ENCODE results near the gene GRHL3.

GRHL3 gene

DNA sequence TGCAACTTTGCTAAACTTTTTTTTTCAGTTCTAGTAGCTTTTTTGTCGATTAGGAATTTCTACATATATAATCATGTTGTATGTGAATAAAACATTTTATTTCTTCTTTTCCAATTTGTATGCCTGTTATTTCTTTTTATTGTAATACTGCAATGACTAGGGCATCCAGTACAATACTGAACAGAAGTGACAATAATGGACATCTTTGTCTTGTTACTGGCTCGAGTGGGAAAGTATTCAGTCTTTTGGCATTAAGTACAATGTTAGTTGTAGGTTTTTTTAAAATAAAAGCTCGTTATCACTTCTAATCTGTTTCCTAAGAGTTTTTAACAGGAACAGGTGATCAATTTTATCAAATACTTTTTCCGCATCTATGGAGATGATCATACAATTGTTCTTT, 84.6 kb downstream of the GRHL3 start:
- ATAC-seq (ENCODE audit: low read depth), result no peak
- Histone ChIP-seq H3K36me3 (ENCODE audit: low read depth) (peaks cover 39% of the 10 kb centered on the region), H3K4me3 (ENCODE audit: severe bottlenecking) (no peak overlapping the region), H3K9me3 (ENCODE audit: severe bottlenecking) (peaks cover 7% of the 10 kb centered on the region), H3K27me3 (ENCODE audit: insufficient read depth, poor library complexity, severe bottlenecking) (no peaks in the 10 kb centered on the region), H3K4me1 (ENCODE audit: insufficient read depth, poor library complexity, severe bottlenecking) (peaks cover under 1% of the 10 kb centered on the region), H3K27ac (ENCODE audit: poor library complexity, severe bottlenecking) (no peak overlapping the region)
- DNase-seq (ENCODE audit: low spot score), result no peak
- TF ChIP-seq, protein P1, sequence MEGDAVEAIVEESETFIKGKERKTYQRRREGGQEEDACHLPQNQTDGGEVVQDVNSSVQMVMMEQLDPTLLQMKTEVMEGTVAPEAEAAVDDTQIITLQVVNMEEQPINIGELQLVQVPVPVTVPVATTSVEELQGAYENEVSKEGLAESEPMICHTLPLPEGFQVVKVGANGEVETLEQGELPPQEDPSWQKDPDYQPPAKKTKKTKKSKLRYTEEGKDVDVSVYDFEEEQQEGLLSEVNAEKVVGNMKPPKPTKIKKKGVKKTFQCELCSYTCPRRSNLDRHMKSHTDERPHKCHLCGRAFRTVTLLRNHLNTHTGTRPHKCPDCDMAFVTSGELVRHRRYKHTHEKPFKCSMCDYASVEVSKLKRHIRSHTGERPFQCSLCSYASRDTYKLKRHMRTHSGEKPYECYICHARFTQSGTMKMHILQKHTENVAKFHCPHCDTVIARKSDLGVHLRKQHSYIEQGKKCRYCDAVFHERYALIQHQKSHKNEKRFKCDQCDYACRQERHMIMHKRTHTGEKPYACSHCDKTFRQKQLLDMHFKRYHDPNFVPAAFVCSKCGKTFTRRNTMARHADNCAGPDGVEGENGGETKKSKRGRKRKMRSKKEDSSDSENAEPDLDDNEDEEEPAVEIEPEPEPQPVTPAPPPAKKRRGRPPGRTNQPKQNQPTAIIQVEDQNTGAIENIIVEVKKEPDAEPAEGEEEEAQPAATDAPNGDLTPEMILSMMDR (IDR thresholded peaks at IDR 0.05; ENCODE audit: poor library complexity, severe bottlenecking), result no peak
